DLD1 (cell line): ENCODE data around the gene DAAM1.

Experiments used
- in situ Hi-C: cut with HindIII; loops from 2 replicates; pipeline ENCODE4 v1.10.0; 2017; ENCODE audit warnings: low sequenced_read_pairs

The DAAM1 gene

DNA sequence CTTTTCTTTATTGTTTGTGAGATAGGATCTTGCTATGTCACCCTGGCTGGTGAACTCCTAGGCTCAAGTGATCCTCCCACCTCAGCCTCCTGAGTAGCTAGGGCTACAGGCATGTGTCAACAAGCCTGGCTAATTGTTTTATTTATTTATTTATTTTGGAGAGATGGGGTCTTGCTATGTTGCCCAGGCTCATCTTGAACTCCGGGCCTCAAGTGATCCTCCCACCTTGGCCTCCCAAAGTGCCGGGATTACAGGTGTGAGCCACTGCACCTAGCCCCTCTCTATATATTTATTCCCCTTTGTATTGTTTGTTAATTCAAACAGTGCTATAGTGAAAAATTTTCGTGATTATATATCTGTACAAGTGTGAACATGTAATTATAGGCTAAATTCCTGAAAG is 123.3 kb downstream of the DAAM1 start:
- in situ Hi-C loops: no loop called here

DNA sequence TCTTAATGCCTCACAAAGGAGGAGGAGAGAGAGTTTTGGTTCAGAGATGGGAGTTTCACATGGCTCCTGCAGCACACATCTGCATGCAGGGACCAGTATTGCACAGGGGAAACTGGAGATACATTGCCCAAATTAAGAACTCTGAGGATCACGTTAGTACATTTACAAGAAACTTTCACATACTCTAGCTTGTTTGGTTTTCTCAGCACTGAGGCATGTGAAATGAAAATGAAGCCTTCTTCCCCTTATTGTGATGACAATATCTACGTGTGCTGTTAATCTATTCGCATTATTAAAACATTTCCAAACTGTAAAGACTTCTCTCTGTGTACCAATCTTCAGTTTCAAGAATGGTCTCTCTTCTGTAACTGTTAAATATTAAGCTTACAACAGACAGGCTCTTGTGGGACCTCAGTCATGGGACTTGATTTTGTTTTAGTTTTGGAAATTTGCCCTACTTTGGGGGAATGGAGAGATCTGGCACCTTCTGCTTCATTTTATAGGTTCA is 124.7 kb downstream of the DAAM1 start:
- in situ Hi-C loops: no loop called here

DNA sequence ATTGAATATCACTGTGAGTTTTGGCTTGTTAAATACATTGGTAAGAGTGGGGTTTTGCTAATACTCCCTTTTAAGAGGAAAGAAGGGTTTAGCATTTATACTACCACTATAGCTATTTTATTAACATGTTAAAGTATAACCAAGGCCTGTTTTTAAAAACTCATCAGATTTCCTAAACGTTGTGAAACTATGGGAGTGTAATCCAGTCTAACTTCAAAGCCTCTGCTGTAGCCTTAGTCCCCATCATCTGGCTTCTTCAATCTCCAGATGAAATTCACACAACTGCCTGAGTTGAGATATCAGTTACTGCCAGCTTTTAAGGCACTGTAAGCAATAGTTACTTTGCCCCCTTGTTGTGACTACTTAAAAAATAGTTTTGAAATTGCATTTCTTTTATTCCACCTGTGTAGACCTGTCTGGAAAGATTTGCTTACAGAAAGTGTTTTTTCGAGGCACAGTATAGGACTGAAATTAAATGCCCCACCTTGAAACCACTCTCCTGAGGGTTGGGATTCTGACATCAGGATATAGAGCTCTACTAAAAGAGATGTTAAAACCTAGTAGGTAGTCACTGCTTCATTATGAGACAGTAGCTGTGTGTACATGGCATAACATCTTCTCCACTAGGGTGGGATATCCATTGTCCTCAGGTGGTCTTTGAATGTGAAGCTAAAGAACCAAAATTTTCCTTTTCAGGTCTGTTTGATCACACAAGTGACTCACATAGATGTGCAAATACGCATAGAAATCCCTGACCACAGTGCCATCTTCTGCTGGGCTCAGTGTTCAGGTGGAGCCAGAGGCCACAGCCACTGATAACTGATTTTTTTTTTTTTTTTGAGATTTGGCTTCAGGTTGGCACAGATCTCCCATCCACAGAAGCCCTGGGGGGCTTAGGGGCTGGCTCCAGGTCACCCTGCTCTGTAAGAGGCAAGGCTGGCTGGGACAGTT is 125.5 kb downstream of the DAAM1 start:
- in situ Hi-C loops: no loop called here

DNA sequence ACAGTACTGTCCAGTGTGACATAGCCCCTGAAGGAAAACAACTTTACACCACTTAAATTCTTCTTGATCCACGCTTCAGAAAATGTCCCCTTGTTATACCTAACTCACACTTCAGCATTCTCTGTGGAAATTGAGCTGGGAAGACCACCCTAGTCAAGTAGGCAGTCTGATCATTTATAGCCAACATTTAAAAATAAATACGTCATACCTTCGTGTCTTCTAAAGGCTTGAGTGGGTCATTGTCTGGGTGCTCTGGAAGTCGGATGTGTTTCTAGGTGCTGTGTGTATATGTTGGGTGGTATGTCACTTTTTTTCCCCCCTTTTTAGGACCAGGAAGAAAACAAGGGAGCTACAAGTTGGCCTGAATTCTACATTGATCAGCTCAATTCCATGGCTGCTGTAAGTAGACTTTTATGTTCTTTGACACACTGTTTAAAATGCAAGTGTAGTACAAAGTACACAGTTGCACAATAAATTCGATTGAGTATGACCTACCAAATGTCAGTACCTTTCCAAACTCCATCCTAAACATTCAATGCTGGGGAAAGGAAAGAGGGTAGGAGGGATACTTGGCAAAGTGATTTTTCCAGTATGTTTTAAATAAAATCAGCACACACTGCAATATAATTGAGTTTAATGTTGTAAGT is 126.6 kb downstream of the DAAM1 start:
- in situ Hi-C loops: no loop called here

DNA sequence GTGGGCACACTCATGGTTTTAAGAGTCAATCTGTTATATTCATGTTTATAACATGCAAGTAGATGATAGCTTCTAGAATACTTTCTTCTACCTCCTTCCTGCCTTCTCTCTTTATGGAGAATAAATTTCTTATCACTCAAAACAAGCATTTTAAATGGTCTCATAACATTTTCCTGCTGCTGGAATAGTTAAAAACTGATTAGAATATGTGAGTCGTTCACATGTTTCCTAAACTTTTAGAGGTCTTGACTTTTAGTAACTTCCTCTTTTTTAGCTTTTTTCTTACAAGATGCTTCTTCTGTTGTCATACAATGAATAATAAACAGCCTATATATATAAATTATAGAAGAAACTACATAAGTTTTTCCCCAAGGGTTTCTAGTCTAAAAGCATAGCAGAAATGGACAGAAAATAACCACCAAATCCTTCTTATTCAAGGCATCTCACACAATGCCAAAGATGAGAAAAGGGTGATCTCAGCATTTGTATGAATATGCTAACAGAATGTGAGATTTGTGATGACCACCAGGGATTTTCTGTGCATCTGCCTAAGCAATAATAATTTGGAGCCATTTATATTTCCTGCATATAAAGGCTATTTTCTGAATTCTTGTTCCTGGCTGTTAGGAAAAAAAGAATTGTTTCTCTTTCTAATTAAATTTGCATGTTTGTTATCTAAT is 127.8 kb downstream of the DAAM1 start:
- in situ Hi-C loops: no loop called here

DNA sequence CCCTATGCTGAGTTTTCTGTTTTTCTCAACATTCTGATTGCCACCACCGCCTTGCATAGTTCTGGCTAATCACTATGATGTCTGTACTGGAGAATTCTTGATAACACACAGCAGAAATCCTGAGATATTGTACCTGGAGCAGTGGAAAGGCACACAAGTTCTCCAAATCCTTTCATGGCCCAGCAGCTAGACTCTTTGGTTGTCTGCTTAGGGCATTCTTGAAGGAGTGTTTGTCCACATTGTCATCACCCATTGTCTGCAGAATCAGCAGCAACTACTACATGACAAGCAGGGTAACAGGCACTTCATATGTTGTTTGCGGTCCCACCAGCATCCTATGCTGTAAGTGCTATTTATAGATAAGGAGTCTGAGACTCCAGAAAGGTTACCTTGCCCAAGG is 128.9 kb downstream of the DAAM1 start:
- in situ Hi-C loops: no loop called here

DNA sequence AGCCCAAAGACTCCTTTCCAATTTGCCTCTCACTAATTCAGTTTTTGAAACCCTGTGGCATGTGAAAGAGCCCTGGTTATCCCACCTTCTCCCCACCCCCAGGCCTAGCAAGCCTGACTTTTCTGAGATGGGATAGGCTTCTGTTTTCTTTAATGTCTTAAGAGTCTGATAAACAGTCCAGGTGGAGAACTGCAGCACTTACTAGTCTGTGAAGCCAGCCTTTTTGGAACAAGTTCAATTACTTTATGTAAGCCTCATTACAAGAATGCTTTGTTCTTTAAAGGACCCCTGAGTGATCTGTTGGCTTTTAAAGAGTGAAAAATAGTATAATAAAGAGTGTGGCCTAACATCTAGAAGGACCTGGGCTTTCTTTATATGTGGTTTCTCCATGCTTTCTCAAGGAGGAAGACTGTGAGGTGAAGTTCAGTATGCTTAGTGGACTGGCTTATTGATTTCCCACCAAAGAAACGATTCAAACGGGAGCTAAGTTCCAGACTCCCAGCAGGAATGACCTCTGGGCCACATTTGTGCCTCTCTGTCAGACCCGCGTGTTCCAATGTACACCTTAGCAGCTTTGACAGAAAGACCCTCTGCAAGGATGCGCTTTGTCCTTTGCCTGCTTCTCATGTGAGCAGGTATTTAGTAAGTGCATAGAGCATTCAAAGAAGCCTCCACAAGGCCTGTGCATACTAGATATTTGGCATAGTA is 129.5 kb downstream of the DAAM1 start:
- in situ Hi-C loops: no loop called here

DNA sequence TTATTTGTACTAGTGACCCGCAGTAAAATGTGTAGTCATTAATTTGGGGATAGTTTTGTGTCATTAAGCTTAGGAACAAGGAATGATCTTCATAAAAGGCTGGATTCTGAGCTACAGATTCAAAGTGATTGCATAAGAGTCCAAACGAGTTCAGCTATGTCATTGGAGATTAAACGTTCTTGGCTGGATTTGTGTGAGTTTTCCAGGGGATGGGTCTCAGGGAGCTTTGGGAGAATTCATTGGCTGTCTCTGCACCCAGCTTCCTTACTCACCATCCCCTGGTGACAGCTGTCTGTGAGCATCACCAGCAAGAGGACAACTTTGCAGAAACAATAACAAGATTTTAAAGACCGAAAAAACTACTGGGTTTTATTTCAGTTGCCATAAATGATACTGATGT is 130.4 kb downstream of the DAAM1 start:
- in situ Hi-C loops: no loop called here

DNA sequence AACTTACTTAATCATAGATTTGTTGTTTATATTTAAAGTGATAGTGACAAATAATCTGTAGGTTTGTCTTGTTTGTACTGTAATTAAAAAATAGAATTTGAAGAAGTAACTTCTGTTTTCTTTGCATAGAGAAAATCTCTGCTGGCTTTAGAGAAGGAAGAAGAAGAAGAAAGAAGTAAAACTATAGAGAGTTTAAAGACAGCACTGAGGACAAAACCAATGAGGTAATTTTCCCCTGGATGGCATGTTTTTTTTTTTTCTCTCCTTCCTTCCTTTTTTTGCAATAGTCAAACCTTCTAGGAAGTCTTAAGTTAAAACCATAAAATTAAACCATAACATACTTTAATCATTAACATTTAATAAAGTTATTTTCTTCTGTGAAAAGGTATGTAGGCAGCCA is 131.9 kb downstream of the DAAM1 start:
- in situ Hi-C loops: no loop called here

DNA sequence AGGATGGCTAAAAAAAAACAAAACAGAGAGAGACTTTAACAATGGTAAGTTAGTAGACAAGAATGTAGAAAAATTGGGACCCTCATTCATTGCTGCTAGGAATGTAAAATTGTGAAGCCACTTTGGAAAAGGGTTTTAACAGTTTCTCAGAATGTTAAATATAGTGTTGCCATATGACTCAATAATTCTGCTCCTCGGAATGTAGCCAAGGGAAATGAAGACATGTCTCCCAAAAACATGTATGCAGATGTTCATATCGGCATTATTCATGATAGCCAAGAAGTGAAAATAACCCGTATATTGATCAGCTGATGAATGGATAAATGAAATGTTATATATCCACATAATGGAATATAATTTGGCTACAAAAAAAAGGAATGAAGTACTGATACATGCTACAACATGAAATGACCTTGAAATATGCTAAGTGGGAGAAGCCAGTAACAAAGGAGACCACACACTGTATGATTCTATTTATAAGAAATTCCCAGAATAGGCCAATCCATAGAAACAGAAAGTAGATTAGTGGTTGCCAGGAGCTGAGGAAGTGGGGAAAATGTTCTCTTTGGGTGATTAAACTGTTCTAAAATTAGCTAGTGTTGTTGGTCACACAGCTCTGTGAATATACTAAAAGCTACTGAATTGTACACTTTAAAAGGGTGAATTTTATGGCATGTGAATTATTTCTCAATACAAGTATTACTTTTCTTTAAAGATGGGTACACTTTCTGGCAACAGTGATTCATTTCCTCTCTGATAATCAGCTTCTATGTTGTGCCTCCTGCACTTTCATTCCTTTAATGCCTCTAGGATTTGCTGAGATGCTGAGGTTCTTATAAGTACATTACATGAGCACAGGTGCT is 132.5 kb downstream of the DAAM1 start:
- in situ Hi-C loops: no loop called here

DNA sequence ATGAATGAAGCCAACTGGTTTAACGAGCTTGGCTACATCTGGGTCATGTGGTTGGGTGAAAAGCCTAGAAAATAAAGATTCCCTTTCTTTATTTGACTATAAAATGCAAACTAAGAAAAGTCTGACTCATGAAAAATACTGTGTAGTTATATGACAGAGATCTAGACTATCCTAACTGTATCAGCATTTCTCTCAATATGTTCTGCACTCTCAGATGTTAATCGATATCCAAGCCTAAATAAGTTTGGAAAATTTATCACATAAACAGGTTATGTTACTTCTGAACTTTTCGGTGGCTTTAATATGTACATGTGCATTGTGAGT is 133.1 kb downstream of the DAAM1 start:
- in situ Hi-C loops: no loop called here

DNA sequence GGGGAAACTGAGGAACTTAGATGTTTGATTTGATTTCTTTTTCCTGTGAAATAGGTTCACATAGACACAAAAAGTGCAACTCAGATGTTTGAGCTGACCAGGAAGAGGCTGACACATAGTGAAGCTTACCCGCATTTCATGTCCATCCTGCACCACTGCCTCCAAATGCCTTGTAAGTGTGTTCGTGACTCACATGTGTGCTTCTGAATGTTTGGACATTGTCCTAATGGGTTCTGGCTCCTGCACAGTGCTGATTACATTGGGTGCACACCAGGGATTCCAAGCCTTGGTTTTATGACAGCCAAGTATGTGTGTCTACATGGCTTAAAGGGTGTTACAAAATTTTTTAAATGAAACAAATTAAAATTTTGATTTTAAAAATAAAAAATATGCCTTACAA is 137.4 kb downstream of the DAAM1 start:
- in situ Hi-C loops: no loop called here

DNA sequence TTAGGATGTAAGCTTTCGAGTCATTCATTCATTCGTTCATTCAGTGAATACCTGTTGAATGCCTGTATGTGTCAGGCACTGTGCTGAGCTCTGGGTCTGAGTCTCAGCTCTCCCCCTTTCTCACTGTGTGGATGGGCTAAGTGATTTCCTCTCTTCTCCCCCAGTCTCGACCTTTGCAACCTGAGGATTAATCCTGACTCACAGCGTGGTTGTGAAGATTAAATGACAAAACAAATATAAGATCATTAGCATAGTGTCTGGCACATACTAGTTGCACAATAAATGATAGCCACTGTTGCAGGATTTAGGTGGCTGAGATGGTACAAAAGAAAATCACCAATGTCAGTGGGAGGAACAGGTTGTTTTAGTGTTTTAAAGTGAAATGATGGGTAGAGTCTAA is 140.0 kb downstream of the DAAM1 start:
- in situ Hi-C loops: no loop called here

DNA sequence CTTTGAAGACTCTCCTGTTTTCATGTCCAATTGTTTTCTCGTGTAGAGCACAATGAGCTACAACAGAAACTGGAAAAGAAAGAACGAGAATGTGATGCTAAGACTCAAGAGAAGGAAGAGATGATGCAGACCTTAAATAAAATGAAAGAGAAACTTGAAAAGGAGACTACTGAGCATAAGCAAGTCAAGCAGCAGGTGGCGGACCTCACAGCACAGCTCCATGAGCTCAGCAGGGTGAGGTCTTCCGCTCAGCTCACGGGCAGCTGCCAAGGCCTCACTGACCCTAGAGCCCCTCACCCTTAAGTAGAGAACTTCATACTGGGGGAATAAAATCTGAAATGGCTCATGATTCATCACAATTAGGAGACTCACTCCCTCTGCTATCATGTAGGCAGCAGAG is 142.0 kb downstream of the DAAM1 start:
- in situ Hi-C loops: no loop called here

DNA sequence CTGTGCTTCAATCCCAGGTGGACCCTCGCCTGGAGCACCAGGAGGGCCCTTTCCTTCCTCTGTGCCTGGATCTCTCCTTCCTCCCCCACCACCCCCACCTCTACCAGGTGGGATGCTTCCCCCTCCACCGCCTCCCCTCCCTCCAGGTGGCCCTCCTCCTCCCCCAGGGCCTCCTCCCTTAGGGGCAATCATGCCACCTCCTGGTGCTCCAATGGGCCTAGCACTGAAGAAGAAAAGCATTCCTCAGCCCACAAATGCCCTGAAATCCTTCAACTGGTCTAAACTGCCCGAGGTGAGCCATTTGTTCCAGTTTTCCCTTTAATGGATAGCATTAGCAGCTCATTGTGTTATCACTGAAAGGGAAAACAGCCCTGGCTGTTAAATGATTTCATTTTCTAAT is 142.8 kb downstream of the DAAM1 start:
- in situ Hi-C loops: no loop called here

DNA sequence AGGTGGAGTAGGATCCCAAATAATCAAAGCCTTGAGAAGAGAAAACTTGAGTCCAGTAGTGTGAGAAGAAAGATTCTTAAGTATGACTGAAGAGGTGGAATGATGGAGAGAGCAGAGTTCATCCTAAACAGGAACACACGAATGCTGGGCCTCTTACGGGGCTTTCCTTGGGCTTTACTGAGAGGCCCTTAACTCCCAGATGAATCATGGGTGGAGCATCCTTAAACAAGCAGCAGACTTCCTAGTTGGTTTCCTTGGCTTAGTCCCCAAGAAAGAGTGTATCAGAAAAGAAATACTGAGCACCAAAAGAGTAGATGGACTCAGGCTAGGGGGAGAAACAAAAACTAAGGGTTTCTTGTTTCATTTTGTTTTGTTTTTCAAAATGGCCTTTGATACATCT is 144.3 kb downstream of the DAAM1 start:
- in situ Hi-C loops: no loop called here

DNA sequence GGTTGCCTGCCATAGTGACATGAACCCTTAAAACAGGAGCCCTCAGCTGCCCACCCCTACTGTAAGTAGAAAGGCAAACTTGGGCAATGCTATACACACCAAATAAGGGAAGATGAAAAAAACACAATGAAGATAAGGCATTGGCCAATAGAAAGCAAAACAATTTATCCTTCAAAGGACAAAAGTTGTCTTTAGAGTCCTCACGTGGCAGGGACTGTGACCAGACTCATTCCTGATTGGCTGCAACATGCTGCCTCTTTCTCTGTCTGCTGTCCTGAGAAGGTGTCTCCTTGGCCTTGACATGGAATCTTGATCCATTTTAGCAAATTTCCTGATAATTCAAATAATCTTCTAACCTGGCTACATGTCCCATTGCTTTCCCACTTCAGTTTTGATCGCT is 144.8 kb downstream of the DAAM1 start:
- in situ Hi-C loops: no loop called here

DNA sequence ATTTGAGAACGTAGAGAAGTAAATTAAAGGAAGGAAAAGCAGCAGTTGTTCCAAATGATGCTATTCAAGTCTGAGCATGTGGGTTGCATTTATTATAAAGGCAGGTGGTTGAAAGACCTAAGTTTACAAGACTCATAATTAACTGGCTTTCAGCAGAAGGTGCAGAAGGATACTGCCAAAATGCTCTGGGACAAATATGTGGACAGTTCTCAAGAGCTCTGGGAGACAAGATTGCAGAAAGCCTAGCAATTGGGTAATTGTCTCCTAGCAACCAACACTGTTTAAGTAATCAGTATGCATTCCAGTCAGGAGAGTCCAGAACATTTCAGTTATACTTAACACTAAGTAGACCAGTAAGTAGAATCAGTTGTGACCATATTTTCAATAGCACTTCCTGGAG is 145.2 kb downstream of the DAAM1 start:
- in situ Hi-C loops: no loop called here

DNA sequence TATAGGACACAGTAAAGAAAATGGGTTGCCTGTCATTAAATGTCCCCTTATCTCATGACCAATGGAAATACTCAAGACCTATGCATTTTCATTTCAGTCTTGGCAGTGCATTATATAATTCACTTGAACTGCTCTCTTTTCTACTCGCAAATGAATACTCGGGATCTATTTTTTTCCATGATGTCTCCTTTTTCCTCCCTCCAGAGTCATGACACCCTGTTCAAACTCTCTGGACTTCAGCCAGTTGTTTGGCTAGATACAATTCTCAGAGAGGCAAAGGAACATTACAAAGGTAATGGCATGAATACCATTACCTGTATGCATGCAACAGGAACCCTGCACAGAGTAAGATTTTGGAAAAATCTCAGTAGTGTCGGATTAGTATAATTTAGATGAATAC is 145.8 kb downstream of the DAAM1 start:
- in situ Hi-C loops: no loop called here

DNA sequence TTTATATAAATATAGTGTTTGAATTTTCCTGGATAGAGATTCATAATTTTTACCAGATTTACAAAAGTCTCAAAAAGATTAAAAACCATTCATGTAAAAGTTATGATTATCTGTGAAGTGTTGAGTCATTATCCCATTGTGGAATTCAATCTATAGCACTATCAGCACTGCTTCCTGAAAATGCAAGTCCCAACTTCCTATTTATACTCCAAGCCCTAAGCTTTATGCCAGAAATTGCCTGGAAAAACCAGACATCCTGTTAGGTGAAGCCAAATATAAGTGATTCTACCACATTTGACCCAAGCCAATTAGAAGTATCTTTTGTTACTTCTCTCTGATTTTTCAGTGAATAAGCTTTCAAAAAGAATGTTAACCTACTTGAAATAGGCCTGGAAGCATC is 147.6 kb downstream of the DAAM1 start:
- in situ Hi-C loops: no loop called here
